Stimulated activated naive CD4-positive, alpha-beta T cell treated with Interleukin-2 at 50 U/mL for 16 hours (primary cell): Measurements from ENCODE around the gene GPLD1.
"Not testable (repeated sequence)": the region's sequence is repeated elsewhere in the genome, so short reads cannot be mapped to it uniquely, and the experiment has no call there.

Experiments
- DNase-seq: peaks from one replicate; lab custom pipeline; 2025; lab: John Stamatoyannopoulos, UW

Gene GPLD1

DNA sequence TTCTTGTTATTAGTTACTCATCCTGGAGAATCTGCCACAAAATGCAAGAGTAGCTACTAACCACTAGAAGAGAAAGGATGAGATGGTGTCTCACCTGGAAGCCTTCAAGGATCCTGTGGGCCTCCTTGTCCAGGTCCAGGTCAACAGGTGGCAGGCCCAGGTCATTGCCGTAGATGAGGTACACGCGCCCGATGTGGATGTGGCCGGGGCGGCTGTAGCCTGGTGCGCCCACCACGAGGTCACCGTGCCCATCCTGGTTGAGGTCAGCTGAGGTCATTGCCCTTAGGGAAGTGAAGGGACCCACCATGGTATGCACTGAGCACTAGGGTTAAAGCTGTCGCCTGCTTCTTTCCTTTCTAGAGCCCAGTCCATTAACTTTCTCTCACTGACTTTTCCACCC, 35.5 kb downstream of the GPLD1 start:
- DNase-seq: no peak

- DNase-seq: no peak
Observed at GRCh38 chr6:24451581-24452388, 37.6 kb downstream of the GPLD1 start.

GRCh38 chr6:24448828-24449525, 40.4 kb downstream of the GPLD1 start:
- no peak for DNase-seq

- no peak for DNase-seq
Observed at GRCh38 chr6:24448396-24448795, 41.0 kb downstream of the GPLD1 start.

- DNase-seq: no peak
Observed at GRCh38 chr6:24446670-24447069, 42.7 kb downstream of the GPLD1 start.

DNA sequence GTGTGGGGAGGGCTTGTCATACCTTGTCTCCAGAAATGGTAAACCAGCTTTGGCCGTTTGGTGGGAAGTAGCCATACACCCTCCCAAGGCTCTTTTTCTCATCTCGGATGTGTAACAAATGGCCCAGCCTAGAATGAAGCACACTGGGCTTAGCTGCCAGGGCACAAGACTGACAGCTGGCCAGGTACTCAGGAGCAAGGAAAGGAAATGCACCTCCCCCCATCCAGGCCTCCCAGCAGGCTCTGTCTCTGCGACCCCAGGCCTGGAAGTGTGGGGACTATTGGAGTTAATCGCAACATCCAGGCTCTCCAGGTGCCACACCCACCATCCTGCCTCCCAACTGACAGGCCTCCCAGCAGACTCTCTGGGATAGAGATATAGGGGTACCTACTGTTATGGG, 43.7 kb downstream of the GPLD1 start:
- DNase-seq: no peak

DNA sequence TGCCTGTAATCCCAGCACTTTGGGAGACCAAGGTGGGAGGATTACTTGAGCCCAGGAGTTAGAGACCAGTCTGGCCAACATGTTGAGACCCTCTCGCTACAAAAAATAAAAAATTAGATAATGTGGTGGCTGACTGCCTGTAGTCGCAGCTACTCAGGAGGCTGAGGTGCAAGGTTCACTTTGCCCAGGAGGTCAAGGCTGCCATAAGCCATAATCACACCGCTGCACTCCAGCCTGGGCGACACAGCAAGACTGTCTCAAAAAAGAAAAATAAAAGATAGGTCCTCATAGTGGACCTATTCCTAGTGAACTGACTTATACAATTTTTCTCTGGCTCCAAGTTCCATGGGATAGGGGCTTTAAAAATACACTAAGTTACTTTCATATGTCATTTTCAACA, 44.8 kb downstream of the GPLD1 start:
- DNase-seq: no peak

DNA sequence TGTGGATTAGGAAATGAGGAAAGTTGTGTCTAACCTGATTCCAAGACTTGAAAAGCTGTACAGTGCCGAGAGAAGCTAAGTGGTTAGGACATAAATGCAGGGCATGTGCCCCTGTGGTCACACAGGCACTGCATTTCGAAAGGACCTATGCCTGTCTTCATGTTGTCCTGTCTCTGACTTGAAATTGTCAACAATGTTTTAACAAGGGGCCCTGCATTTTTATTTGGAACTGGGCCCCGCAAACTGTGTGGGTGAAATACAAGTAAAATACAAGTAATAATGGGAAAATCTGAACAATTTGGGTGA, 47.8 kb downstream of the GPLD1 start:
- DNase-seq: no peak

DNA sequence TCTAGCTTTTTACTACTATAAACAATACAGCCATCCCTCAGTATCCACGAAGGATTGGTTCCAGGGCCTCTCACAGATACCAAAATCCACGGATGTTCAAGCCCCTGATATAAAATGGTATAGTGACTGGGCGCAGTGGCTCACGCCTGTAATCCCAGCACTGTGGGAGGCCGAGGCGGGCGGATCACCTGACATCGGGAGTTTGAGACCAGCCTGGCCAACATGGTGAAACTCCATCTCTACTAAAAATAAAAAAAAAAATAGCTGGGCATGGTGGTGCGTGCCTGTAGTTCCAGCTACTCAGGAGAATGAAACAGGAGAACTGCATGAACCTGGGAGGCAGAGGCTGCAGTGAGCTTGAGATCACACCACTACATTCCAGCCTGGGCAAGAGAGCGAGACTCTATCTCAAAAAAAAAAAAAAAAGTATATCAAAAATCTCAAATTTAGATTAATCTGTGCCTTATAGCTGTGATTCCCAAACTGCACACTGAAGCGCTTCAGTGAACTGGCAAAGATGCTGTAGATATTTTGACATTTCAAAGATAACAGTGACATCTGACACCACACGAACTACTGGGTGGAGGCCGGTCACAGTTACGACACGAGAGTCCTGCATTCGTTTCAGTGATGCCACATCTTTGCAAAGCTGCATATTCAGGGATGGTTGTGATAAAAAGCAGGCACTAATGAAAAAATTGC, 48.3 kb downstream of the GPLD1 start:
- DNase-seq: no peak

GRCh38 chr6:24439858-24440539, 49.4 kb downstream of the GPLD1 start:
- no peak for DNase-seq

DNA sequence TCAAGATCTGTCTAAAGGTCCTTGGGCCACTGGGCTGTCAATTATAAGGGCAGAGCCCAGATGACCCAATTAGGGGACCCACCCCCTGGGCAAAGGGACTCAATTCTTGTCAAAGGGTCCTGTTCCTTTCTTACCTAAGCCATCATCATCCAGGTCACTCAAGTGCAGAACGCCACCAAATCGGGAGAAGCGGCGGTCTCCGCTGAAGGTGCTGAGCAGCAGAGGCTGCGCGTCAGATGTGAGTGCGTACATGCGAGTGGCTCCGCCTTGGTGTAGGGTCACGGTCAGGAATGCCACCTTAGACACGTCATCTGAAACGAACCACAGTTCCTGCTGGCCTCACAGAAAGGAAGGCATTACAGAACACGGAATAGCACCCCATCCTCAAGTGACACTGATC, 52.4 kb downstream of the GPLD1 start:
- DNase-seq: no peak

GRCh38 chr6:24432611-24433010, 56.8 kb downstream of the GPLD1 start:
- DNase-seq: no peak

GRCh38 chr6:24431045-24431451, 58.3 kb downstream of the GPLD1 start:
- DNase-seq: no peak

GRCh38 chr6:24430086-24430485, 59.3 kb downstream of the GPLD1 start:
- no peak for DNase-seq

GRCh38 chr6:24429146-24429545, 60.2 kb downstream of the GPLD1 start:
- no peak for DNase-seq

GRCh38 chr6:24428615-24429014, 60.8 kb downstream of the GPLD1 start:
- DNase-seq: no peak

- no peak for DNase-seq
Observed at GRCh38 chr6:24426729-24427446, 62.5 kb downstream of the GPLD1 start.

GRCh38 chr6:24425091-24425490, 64.3 kb downstream of the GPLD1 start:
- no peak for DNase-seq

DNA sequence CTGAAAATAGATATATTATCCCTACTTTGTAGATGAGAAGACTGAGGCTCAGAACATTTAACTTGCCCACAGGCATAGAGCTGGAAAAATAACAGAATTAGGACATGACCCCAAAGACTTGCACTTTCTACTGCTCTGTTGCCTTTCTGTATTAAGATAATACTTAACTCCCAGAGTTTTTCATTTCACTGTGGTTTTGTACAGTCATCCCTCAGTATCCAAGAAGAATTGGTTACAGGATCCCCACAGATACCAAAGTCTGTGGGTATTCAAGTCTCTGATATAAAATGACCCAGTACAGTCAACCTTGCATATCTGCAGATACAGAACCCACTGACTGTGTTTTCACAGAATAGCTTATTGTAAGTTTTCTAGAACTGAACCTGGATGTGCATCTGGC, 69.9 kb downstream of the GPLD1 start:
- no peak for DNase-seq

GRCh38 chr6:24415753-24416152, 73.6 kb downstream of the GPLD1 start:
- DNase-seq: no peak

DNA sequence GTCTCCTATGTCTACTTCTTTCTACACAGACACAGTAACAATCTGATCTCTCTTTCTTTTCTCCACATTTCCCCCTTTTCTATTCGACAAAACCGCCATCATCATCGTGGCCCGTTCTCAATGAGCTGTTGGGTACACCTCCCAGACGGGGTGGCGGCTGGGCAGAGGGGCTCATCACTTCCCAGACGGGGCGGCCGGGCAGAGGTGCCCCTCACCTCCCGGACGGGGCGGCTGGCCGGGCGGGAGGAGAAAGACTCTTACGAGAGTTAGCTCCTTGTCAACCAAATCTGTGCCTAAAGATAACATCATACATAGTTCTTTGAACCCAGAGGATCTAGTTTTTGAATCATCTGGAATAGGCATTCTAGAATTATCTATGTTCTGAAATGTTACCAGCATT, 74.8 kb downstream of the GPLD1 start:
- not testable (repeated sequence) for DNase-seq

- no peak for DNase-seq
Observed at GRCh38 chr6:24412294-24412693, 77.1 kb downstream of the GPLD1 start.
